Measurements from ENCODE around the gene CLN6.

DNA sequence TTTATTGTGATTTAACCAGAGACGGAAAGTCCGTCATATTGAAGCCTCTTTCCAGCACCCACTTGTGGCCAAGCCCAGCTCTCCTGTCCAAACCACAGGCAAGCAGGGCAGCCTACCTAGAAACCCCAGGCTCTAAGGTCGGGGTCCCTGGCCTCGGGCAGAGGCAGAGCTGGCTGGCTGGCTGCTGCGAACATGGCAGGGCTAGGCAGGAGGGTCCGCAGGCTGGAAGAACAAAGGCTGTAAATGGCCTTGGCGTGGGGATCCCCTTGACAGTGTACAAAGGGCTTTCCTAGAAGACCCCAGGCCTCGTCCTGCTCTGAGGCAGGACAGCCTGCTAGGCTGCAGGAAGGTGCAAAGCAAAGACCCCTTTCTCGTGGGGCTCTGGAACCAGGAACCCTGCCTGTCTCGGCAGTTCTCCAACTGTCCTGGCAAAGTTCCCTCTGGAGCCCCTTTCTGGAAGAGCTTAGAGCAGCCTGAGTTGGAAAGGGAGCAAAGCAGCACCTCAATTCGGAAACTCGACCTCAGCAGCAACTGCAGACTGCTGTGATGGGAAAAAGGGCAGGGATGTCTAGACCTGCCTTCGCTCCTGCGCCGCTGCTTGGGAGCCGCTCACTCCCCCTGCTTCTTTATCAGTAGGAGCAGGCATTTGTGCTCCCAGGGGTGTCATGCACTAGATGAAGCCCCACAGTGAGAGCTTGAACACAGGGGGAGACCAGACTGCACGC is 32.9 kb downstream of the CLN6 start:
- TF ChIP-seq ZNF274 (IDR thresholded peaks at IDR 0.05; ENCODE audit: low read depth, low read length) (no peak), YY1 (IDR thresholded peaks at IDR 0.05; ENCODE audit: insufficient read depth, insufficient read length) (no peak), SUZ12 (IDR thresholded peaks at IDR 0.05; ENCODE audit: extremely low read depth, insufficient read depth, insufficient read length) (no peak)
